Tibial nerve (tissue), 4 donors: Measurements from ENCODE around the gene TCEA2.

Experiments
- CTCF ChIP-seq, 5 experiments: fragments of 200-600 bp in 3 of 5; fragments of 450-650 bp in 2 of 5; sonication (generic) in 3 of 5; IDR thresholded peaks; one replicate each; pipeline ENCODE4 v1.5.1; 2016 to 2019; ENCODE audit warnings: antibody characterized with exemption in 5 of 5, mild to moderate bottlenecking in 3 of 5, moderate library complexity in 2 of 5
- EP300 ChIP-seq, 2 donors: sonication (generic); formaldehyde crosslinking; IDR thresholded peaks; one replicate each; pipeline ENCODE4 v1.6.1; 2017; ENCODE audit warnings: antibody characterized with exemption in 2 of 2, mild to moderate bottlenecking in 1 of 2
- POLR2A ChIP-seq, 2 donors: fragments of 450-650 bp; IDR thresholded peaks; one replicate each; pipeline ENCODE4 v1.6.1; 2017; ENCODE audit warnings: antibody characterized with exemption in 2 of 2, mild to moderate bottlenecking in 2 of 2, moderate library complexity in 2 of 2

- TF ChIP-seq CTCF (IDR thresholded peaks at IDR 0.05), result no peak
- TF ChIP-seq EP300 (IDR thresholded peaks at IDR 0.05), result no peak
- TF ChIP-seq POLR2A (IDR thresholded peaks at IDR 0.05), result no peak
Measured at GRCh38 chr20:64092258-64093012, 29.4 kb downstream of the TCEA2 start.
